Upper lobe of right lung (tissue), 1 donor: ENCODE data around the gene AHNAK. TPM values are rescaled to one million over a fixed set of nuclear protein-coding genes. Genes with fewer than 3 reads are reported as not detected.

Experiments used
- ATAC-seq: fragments of 200-7000 bp; cut with Tn5 transposase; one replicate; pipeline ENCODE4 v1.9.1; 2020; ENCODE audit warnings: mild to moderate bottlenecking, moderate library complexity
- DNase-seq: peaks from one replicate; pipeline ENCODE4 v3.0.0-alpha.2; 2020
- H3K27ac ChIP-seq: fragments of 200-600 bp; one replicate; pipeline ENCODE4 v1.8.0; 2022
- H3K27me3 ChIP-seq: fragments of 200-600 bp; one replicate; pipeline ENCODE4 v1.8.0; 2022; ENCODE audit warnings: mild to moderate bottlenecking
- H3K36me3 ChIP-seq: fragments of 200-600 bp; one replicate; pipeline ENCODE4 v1.8.0; 2022
- H3K4me1 ChIP-seq: fragments of 200-600 bp; one replicate; pipeline ENCODE4 v1.8.0; 2022
- H3K4me3 ChIP-seq: fragments of 200-600 bp; one replicate; pipeline ENCODE4 v1.8.0; 2022; ENCODE audit warnings: mild to moderate bottlenecking
- H3K9me3 ChIP-seq: fragments of 200-600 bp; one replicate; pipeline ENCODE4 v1.8.0; 2022
- CTCF ChIP-seq: fragments of 200-600 bp; IDR thresholded peaks from one replicate; pipeline ENCODE4 v1.8.0; 2022; ENCODE audit warnings: antibody characterized with exemption
- intact Hi-C: fragments of 100-400 bp; cut with DNase I; formaldehyde crosslinking; loops from one replicate; pipeline ENCODE4 v1.11.0; 2022
- total RNA-seq: library from RNA; stranded (reverse); fragmentation: NEBNext Ultra II Directional; extraction: Animal tissue kit (Norgen Biotek cat#: 25700); gene quantifications from one replicate; pipeline ENCODE4 v1.2.1, GENCODE V29; 2021
- donor health status: DM: no; HTN: yes; CAD: no; lungs with severe emphysema.

AHNAK gene
- total RNA-seq, 1 donor from 2014 or later: 819 TPM

GRCh38 chr11:62402960-62403730, 143.5 kb downstream of the AHNAK start:
- Histone ChIP-seq H3K27ac (peak overlapping the region; percentile 70), H3K9me3 (no peaks in the 10 kb centered on the region), H3K27me3 (no peaks in the 10 kb centered on the region), H3K36me3 (no peaks in the 10 kb centered on the region), H3K4me3 (no peak overlapping the region), H3K4me1 (peaks cover 48% of the 10 kb centered on the region)
- no peak for ATAC-seq
- TF ChIP-seq CTCF: no peak
- intact Hi-C loops: no loop called here
- no peak for DNase-seq

GRCh38 chr11:62402226-62402959, 144.2 kb downstream of the AHNAK start:
- intact Hi-C loops: no loop called here
- no peaks in the 10 kb centered on the region for H3K36me3 ChIP-seq
- DNase-seq (peak; percentile 74), ATAC-seq (peak; percentile 89)
- no peaks in the 10 kb centered on the region for H3K27me3 ChIP-seq
- H3K9me3 ChIP-seq: no peaks in the 10 kb centered on the region
- no peak overlapping the region for H3K4me3 ChIP-seq
- no peak for TF ChIP-seq CTCF
- peaks cover 54% of the 10 kb centered on the region for H3K4me1 ChIP-seq
- H3K27ac ChIP-seq: peak overlapping the region; percentile 70

- Histone ChIP-seq H3K36me3 (no peaks in the 10 kb centered on the region), H3K9me3 (no peaks in the 10 kb centered on the region), H3K27me3 (no peaks in the 10 kb centered on the region), H3K4me3 (no peak overlapping the region), H3K4me1 (peaks cover 54% of the 10 kb centered on the region), H3K27ac (peak overlapping the region; percentile 70)
- DNase-seq (peak; percentile 62), ATAC-seq (no peak)
- intact Hi-C loops: no loop called here
- no peak for TF ChIP-seq CTCF
Measured at GRCh38 chr11:62401811-62402210, 144.8 kb downstream of the AHNAK start.

GRCh38 chr11:62401356-62401755, 145.2 kb downstream of the AHNAK start:
- no peaks in the 10 kb centered on the region for H3K27me3 ChIP-seq
- H3K36me3 ChIP-seq: no peaks in the 10 kb centered on the region
- H3K9me3 ChIP-seq: no peaks in the 10 kb centered on the region
- H3K4me3 ChIP-seq: no peak overlapping the region
- peak overlapping the region; percentile 70 for H3K27ac ChIP-seq
- H3K4me1 ChIP-seq: peaks cover 54% of the 10 kb centered on the region
- ATAC-seq (no peak), DNase-seq (no peak)
- no peak for TF ChIP-seq CTCF
- intact Hi-C loops: no loop called here

- ATAC-seq (peak; percentile 47), DNase-seq (peak; percentile 72)
- Histone ChIP-seq H3K9me3 (no peaks in the 10 kb centered on the region), H3K4me1 (peaks cover 58% of the 10 kb centered on the region), H3K36me3 (no peaks in the 10 kb centered on the region), H3K27ac (peak overlapping the region; percentile 70), H3K27me3 (no peaks in the 10 kb centered on the region), H3K4me3 (no peak overlapping the region)
- intact Hi-C loops: no loop called here
- no peak for TF ChIP-seq CTCF
Measured at GRCh38 chr11:62400760-62401159, 145.8 kb downstream of the AHNAK start.
